Right cardiac atrium (tissue), 5 donors: ENCODE data around the gene GC. TPM values are rescaled to one million over a fixed set of nuclear protein-coding genes. Genes with fewer than 3 reads are reported as not detected.
"Not testable (repeated sequence)": the region's sequence is repeated elsewhere in the genome, so short reads cannot be mapped to it uniquely, and the experiment has no call there.

Experiments used
- ATAC-seq, 2 donors: fragments of 200-7000 bp; cut with Tn5 transposase; one replicate each; pipeline versions ENCODE4 v1.8.0 to v1.9.1; 2020; ENCODE audit warnings: moderate library complexity in 2 of 2, mild to moderate bottlenecking in 1 of 2
- DNase-seq, 3 donors: peaks; one replicate each; pipeline ENCODE4 v3.0.0-alpha.2; 2020
- H3K27ac ChIP-seq: one replicate; pipeline ENCODE4 v1.5.1; 2013; ENCODE audit warnings: mild to moderate bottlenecking, low read length, control low read depth, moderate library complexity
- H3K27me3 ChIP-seq: one replicate; pipeline ENCODE4 v1.6.1; 2013; ENCODE audit not compliant: control insufficient read depth, insufficient read depth
- H3K4me1 ChIP-seq: one replicate; pipeline ENCODE4 v1.6.1; 2013; ENCODE audit warnings: low read length; ENCODE audit not compliant: control insufficient read depth, insufficient read depth
- H3K4me3 ChIP-seq: one replicate; pipeline ENCODE4 v1.5.1; 2013; ENCODE audit warnings: low read length, control low read depth
- H3K9me3 ChIP-seq: one replicate; pipeline ENCODE4 v1.6.1; 2013; ENCODE audit warnings: low read length; ENCODE audit not compliant: control insufficient read depth
- WGBS: extraction: QIAGEN DNeasy Blood & Tissue Kit; methylation state at CpG from one replicate; pipeline ENCODE4 v1.1.7; 2013; 5-methylcytosine and 5-hydroxymethylcytosine counted together
- intact Hi-C, 4 donors: fragments of 100-400 bp; cut with DNase I; formaldehyde crosslinking; loops; one replicate each; pipeline versions ENCODE4 v1.11.0 to v1.14.0; 2022 to 2023
- polyA plus RNA-seq: library from polyadenylated mRNA; stranded (reverse); fragments of 200-250 nt; gene quantifications from one replicate; pipeline ENCODE4 v1.2.3, GENCODE V29; 2013
- total RNA-seq, 4 donors: library from RNA; stranded (reverse); fragmentation: NEBNext Ultra II Directional; extraction: Animal tissue kit (Norgen Biotek cat#: 25700); gene quantifications; one replicate each; pipeline ENCODE4 v1.2.1, GENCODE V29; 2021
- donor health status: healthy with polysubstance abuse.
- donor health status: DM: no; HTN: yes; CAD: no.
- donor health status: DM: no; HTN: no; CAD: no.
- donor health status: DM: no; HTN: yes; CAD: no; lungs with severe emphysema.
- donor health status: DM: yes; HTN: yes; CAD: no.

The GC gene
- total and polyA plus RNA-seq, 5 donors, result 0.07 to 0.61 TPM; not detected in 3

- intact Hi-C loops, result not testable (repeated sequence)
These were observed 20.3 kb upstream of the GC start for GRCh38 chr4:71804017-71804697.

DNA sequence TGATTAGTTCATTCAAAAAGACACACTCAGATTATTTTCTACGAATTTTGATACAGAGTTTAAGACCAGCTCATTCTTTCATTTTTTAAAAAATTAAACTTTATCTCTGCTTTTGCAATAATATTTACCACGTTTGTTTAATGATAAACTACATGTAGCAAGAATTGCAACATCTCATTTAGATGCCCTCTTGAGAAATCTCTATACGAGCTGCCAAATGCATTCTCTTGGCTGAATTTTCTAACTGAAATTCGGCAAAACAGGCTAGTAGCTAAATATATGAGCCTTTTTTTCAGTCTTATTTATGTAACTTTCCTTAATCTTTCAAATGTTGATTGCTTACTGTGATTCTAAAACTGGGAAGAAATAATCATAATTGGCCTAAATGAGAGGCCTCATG is 2.1 kb upstream of the GC start:
- Histone ChIP-seq H3K4me1 (no peaks in the 10 kb centered on the region), H3K9me3 (no peaks in the 10 kb centered on the region), H3K27ac (no peak overlapping the region), H3K4me3 (no peak overlapping the region), H3K27me3 (no peaks in the 10 kb centered on the region)
- DNase-seq (no peak), ATAC-seq (no peak)
- intact Hi-C loops, result no loop called here
- 37% methylated on average over 4 of the region's 4 CpGs for WGBS

More at GRCh38 chr4:71804017-71804697, 20.3 kb upstream of the GC start:
- H3K9me3 ChIP-seq, H3K27me3 ChIP-seq, ATAC-seq, DNase-seq, H3K27ac ChIP-seq, H3K4me3 ChIP-seq, H3K4me1 ChIP-seq: not testable (repeated sequence)
- WGBS, result 47% methylated on average over 4 of the region's 4 CpGs

DNA sequence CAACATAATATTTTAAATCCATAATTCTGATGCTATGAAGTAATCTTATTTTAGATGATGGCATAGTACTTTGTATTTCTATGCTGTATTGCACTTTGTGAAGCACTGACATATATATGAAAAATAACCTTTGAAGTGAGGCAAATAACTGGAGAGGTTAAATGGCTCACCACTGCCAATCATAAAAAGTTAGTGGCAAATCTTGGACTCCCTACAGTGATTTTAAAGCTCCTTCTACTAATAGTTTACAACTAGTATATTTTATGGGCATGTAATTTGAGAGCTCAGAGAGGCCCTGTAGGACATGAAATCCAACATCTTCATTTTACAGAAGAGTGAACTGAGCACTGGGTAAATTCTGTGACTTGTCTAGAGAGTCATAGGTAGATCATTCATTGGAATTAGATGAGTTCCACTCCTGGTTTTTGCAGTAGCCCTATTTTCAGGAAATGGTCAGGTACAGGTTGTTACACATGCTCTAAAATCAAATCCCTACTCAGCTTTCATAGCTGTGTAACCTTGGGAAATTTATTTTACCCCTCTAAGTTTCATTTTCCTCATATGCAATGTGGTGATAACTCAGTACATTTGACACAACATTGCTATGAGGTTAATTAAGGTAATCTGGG is 804 bp upstream of the GC start:
- Histone ChIP-seq H3K27ac (no peak overlapping the region), H3K27me3 (no peaks in the 10 kb centered on the region), H3K9me3 (no peaks in the 10 kb centered on the region), H3K4me3 (no peak overlapping the region), H3K4me1 (no peaks in the 10 kb centered on the region)
- ATAC-seq (no peak), DNase-seq (no peak)
- intact Hi-C loops, result no loop called here

DNA sequence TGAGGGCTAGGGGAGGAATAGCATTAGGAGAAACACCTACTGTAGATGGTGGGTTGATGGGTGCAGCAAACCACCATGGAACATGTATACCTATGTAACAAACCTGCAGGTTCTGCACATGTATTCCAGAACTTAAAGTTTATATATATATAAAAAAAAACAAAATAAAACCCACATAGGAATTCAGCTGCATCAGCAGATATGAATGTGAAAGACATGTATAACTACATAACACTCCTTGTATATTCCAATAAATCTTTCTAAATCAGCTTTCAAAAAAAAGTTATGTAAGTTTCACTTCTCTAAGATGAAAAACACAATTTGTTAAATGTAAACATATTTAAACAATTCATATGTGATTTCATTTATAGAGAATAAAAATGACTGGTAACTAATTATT is 6.0 kb downstream of the GC start:
- Histone ChIP-seq H3K4me1 (no peaks in the 10 kb centered on the region), H3K4me3 (no peak overlapping the region), H3K27me3 (no peaks in the 10 kb centered on the region), H3K9me3 (no peaks in the 10 kb centered on the region), H3K27ac (no peak overlapping the region)
- intact Hi-C loops, result no loop called here
- ATAC-seq (no peak), DNase-seq (no peak)

DNA sequence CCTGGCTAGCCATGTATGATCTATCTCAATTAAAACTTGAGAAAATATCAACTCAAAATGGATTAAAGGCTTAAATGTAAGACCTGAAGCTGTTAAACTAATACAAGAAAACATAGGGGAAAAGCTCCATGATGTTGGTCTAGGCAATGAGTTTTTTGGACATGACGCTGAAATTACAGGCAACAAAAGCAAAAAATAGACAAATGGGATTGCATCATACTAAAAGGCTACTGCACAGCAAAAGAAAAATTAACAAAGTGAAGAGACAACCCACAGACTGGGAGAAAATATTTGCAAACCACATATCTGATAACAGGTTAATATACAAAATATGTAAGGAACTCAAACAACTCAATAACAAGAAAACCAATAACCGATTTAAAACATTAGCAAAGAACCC is 8.4 kb downstream of the GC start:
- ATAC-seq (no peak), DNase-seq (no peak)
- 94% methylated on average over 2 of the region's 2 CpGs for WGBS
- H3K4me3 ChIP-seq, result no peak overlapping the region
- H3K27ac ChIP-seq, result no peak overlapping the region
- no peaks in the 10 kb centered on the region for H3K9me3 ChIP-seq
- H3K4me1 ChIP-seq, result no peaks in the 10 kb centered on the region
- intact Hi-C loops, result no loop called here
- H3K27me3 ChIP-seq, result no peaks in the 10 kb centered on the region

DNA sequence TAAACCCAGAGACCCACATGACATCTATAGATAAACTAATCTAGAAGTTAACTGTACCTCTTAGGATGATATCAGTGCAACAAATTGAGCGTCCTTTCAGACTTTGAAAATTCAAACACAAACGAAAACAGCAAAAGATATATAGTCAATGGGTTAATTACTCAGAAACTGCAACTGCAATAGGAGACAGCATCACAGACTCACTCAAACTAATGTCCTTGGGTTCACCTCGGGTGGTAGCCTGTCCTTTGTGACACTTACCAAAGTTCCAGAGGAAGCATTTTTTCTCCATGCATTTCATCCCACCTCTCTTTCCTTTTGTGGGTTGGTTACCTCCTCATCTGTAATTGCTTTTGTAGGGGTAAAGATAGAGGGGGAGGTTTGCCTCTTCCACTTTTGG is 9.7 kb downstream of the GC start:
- 29% methylated on average over 3 of the region's 3 CpGs for WGBS
- Histone ChIP-seq H3K27ac (no peak overlapping the region), H3K4me1 (no peaks in the 10 kb centered on the region), H3K27me3 (no peaks in the 10 kb centered on the region), H3K9me3 (no peaks in the 10 kb centered on the region), H3K4me3 (no peak overlapping the region)
- DNase-seq, result no peak
- no peak for ATAC-seq
- intact Hi-C loops, result no loop called here

GRCh38 chr4:71773004-71773403 is 10.9 kb downstream of the GC start:
- DNase-seq (no peak), ATAC-seq (no peak)
- 91% methylated on average over 2 of the region's 2 CpGs for WGBS
- Histone ChIP-seq H3K4me1 (no peaks in the 10 kb centered on the region), H3K4me3 (no peak overlapping the region), H3K9me3 (no peaks in the 10 kb centered on the region), H3K27me3 (no peaks in the 10 kb centered on the region), H3K27ac (no peak overlapping the region)
- intact Hi-C loops, result no loop called here

GRCh38 chr4:71772592-71772991 is 11.3 kb downstream of the GC start:
- intact Hi-C loops, result no loop called here
- Histone ChIP-seq H3K4me3 (no peak overlapping the region), H3K27me3 (no peaks in the 10 kb centered on the region), H3K4me1 (no peaks in the 10 kb centered on the region), H3K27ac (no peak overlapping the region), H3K9me3 (no peaks in the 10 kb centered on the region)
- no peak for ATAC-seq
- no peak for DNase-seq

GRCh38 chr4:71771613-71772012 is 12.3 kb downstream of the GC start:
- Histone ChIP-seq H3K4me3 (no peak overlapping the region), H3K27me3 (no peaks in the 10 kb centered on the region), H3K27ac (no peak overlapping the region), H3K4me1 (no peaks in the 10 kb centered on the region), H3K9me3 (no peaks in the 10 kb centered on the region)
- intact Hi-C loops, result no loop called here
- ATAC-seq, result no peak
- WGBS, result 55% methylated on average over 2 of the region's 2 CpGs
- DNase-seq, result no peak

DNA sequence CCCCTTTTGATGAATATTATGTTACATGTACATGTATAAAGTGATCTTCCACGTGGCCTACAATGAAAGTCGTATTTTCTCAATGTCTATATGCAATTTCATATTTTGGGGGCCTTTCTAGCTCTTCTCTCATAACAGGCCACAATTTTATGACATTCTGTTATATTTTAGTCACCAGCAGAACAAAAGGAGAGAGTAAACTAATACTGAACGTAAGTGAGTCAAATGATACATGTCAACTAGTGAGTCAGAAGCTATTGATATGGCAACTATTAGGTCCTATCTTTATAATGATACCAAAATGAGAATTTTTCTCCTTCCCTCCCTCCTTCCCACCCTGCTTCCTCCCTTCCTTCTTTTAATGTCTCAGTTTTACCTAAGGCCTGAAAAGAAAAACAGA is 14.4 kb downstream of the GC start:
- no peaks in the 10 kb centered on the region for H3K9me3 ChIP-seq
- intact Hi-C loops, result no loop called here
- ATAC-seq, result no peak
- H3K4me3 ChIP-seq, result no peak overlapping the region
- H3K27me3 ChIP-seq, result no peaks in the 10 kb centered on the region
- no peak for DNase-seq
- H3K27ac ChIP-seq, result no peak overlapping the region
- H3K4me1 ChIP-seq, result no peaks in the 10 kb centered on the region
- 82% methylated on average over 3 of the region's 3 CpGs for WGBS

DNA sequence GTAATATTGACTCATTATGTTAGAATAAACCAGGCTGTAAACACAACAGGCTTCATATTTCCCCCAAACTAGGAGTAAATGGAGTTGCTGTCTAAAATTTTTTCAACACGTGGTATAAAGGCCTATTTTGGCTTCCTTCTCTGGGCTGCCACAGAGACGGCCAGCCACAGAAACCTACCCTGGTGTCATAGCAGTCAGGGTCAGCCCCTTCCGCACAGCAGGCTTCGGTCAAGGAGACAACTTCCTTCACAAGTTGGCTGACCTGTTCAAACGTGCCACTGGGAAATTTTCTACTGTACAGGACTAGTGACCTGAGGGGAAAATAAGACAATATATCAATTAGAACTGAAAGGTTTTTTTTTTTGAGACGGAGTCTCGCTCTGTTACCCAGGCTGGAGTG is 15.8 kb downstream of the GC start:
- no peaks in the 10 kb centered on the region for H3K9me3 ChIP-seq
- H3K27ac ChIP-seq, result no peak overlapping the region
- no peaks in the 10 kb centered on the region for H3K4me1 ChIP-seq
- H3K4me3 ChIP-seq, result no peak overlapping the region
- ATAC-seq, result no peak
- intact Hi-C loops, result no loop called here
- DNase-seq, result no peak
- H3K27me3 ChIP-seq, result no peaks in the 10 kb centered on the region
- WGBS, result 76% methylated on average over 7 of the region's 7 CpGs
